Neural cell (in vitro differentiated cells): ENCODE measurements around the gene HOXA4. TPM values are rescaled to one million over a fixed set of nuclear protein-coding genes. Genes with fewer than 3 reads are reported as not detected.

Source experiments
- H2AFZ ChIP-seq: fragments of 200-600, 300-800 bp; sonication (generic), shearing (Covaris generic); 2 replicates; pipeline ENCODE4 v1.6.0; 2014; ENCODE audit warnings: low read depth, mild to moderate bottlenecking, antibody characterized with exemption, low read length, moderate library complexity
- H3F3A ChIP-seq: fragments of 200-600 bp; shearing (Covaris generic); 2 replicates; pipeline ENCODE4 v1.6.1; 2016; ENCODE audit warnings: mild to moderate bottlenecking, moderate library complexity, mixed read lengths, antibody characterized with exemption, low read length; ENCODE audit not compliant: insufficient read depth, poor library complexity, severe bottlenecking
- H3K27ac ChIP-seq: fragments of 200-600, 300-800 bp; sonication (generic), shearing (Covaris generic); 2 replicates; pipeline ENCODE4 v1.5.1; 2014; ENCODE audit warnings: mild to moderate bottlenecking, low read length, moderate library complexity
- H3K27me3 ChIP-seq: fragments of 300-800, 200-600 bp; sonication (generic), shearing (Covaris generic); 2 replicates; pipeline ENCODE4 v1.6.0; 2014; ENCODE audit warnings: mild to moderate bottlenecking, low read depth, low read length, moderate library complexity; ENCODE audit not compliant: insufficient read depth
- H3K36me3 ChIP-seq: fragments of 300-800, 200-600 bp; sonication (generic), shearing (Covaris generic); 2 replicates; pipeline ENCODE4 v1.5.1; 2014; ENCODE audit warnings: mild to moderate bottlenecking, antibody characterized with exemption, low read length, moderate library complexity; ENCODE audit not compliant: insufficient read depth
- H3K4me2 ChIP-seq: fragments of 300-800, 200-600 bp; sonication (generic), shearing (Covaris generic); 2 replicates; pipeline ENCODE4 v1.6.0; 2014; ENCODE audit warnings: mild to moderate bottlenecking, low read length
- H3K4me3 ChIP-seq: fragments of 300-800, 200-600 bp; sonication (generic), shearing (Covaris generic); 2 replicates; pipeline ENCODE4 v1.5.1; 2014; ENCODE audit warnings: mild to moderate bottlenecking, low read length, moderate library complexity
- H3K79me2 ChIP-seq: fragments of 200-600 bp; shearing (Covaris generic); replicated peaks from 2 replicates; pipeline ENCODE4 v1.6.0; 2014; ENCODE audit warnings: mild to moderate bottlenecking, low read length, moderate library complexity; ENCODE audit not compliant: insufficient read depth
- H3K9ac ChIP-seq: fragments of 300-800, 200-600 bp; sonication (generic), shearing (Covaris generic); 2 replicates; pipeline ENCODE4 v1.6.1; 2016; ENCODE audit warnings: mild to moderate bottlenecking, low read length, mixed read lengths
- H3K9me2 ChIP-seq: fragments of 200-600 bp; shearing (Covaris generic); 2 replicates; pipeline ENCODE4 v1.6.1; 2016; ENCODE audit warnings: mild to moderate bottlenecking, low read length, mixed read lengths; ENCODE audit not compliant: insufficient read depth
- H3K9me3 ChIP-seq: fragments of 200-600, 300-800 bp; sonication (generic), shearing (Covaris generic); 2 replicates; pipeline ENCODE4 v1.6.1; 2016; ENCODE audit warnings: mild to moderate bottlenecking, mixed run types, low read length, moderate library complexity, mixed read lengths
- H4K20me1 ChIP-seq: fragments of 200-600 bp; shearing (Covaris generic); 2 replicates; pipeline ENCODE4 v1.6.1; 2016; ENCODE audit warnings: mild to moderate bottlenecking, mixed run types; ENCODE audit not compliant: insufficient read depth
- MXI1 ChIP-seq: fragments of 450-650 bp; conservative IDR thresholded peaks from 2 replicates; pipeline ENCODE4 v1.6.1; 2014; ENCODE audit warnings: antibody characterized with exemption, mild to moderate bottlenecking; ENCODE audit not compliant: poor library complexity, severe bottlenecking
- POLR2AphosphoS5 ChIP-seq: IDR thresholded peaks from 2 replicates; pipeline ENCODE4 v1.6.1; 2012
- polyA plus RNA-seq: library from polyadenylated mRNA; depleted of rRNA; stranded (reverse); fragments of >200 nt; gene quantifications from 2 replicates; pipeline ENCODE4 v1.2.3, GENCODE V29; 2014
- TF ChIP-seq, protein P1 (sequence below): IDR thresholded peaks from 2 replicates; pipeline ENCODE4 v1.6.1; 2012; ENCODE audit warnings: borderline replicate concordance
- TF ChIP-seq, protein P2 (sequence below): fragments of 450-650 bp; IDR thresholded peaks from 2 replicates; pipeline ENCODE4 v1.5.1; 2014; ENCODE audit warnings: antibody characterized with exemption, mild to moderate bottlenecking, moderate library complexity; ENCODE audit not compliant: poor library complexity, severe bottlenecking

HOXA4 gene
- polyA plus RNA-seq, 1 donor from 2014 or later, result not detected

DNA sequence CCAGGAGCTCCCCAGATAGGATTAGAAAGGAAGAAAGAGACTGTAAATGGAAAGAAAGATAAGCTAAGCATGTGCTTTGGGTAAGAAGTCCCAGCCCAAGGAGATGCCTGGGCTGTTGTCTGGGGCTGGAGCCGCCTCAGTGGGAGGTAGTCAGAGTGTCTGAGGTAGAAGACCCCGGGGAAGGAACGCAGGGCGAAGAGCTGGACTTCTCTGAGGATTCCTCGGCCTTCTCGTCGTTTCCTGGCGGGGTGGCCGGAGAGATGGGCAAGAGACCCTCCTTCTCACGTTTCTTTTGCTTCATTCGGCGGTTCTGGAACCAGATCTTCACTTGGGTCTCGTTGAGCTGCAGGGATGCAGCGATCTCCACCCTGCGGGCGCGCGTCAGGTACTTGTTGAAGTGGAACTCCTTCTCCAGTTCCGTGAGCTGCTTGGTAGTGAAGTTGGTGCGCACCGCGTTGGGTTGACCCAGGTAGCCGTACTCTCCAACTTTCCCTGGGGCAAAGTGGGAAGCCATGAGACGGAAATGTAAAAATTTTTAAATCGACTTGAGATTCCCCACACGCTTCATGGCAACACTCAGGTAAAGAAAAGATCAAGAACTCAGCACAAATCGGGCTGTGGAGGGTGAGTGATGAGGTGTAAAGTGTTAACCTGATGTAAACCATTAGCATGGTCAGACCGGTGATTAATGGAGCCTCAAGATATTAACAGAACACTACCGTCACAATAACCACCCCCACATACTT is 36.1 kb downstream of the HOXA4 start:
- H4K20me1 ChIP-seq, result no peaks in the 10 kb centered on the region
- H3K9me2 ChIP-seq, result no peaks in the 10 kb centered on the region
- peaks cover 3% of the 10 kb centered on the region for H3K9me3 ChIP-seq
- no peak overlapping the region for H2AFZ ChIP-seq
- H3F3A ChIP-seq, result no peaks in the 10 kb centered on the region
- H3K4me3 ChIP-seq, result no peak overlapping the region
- TF ChIP-seq, protein P1, sequence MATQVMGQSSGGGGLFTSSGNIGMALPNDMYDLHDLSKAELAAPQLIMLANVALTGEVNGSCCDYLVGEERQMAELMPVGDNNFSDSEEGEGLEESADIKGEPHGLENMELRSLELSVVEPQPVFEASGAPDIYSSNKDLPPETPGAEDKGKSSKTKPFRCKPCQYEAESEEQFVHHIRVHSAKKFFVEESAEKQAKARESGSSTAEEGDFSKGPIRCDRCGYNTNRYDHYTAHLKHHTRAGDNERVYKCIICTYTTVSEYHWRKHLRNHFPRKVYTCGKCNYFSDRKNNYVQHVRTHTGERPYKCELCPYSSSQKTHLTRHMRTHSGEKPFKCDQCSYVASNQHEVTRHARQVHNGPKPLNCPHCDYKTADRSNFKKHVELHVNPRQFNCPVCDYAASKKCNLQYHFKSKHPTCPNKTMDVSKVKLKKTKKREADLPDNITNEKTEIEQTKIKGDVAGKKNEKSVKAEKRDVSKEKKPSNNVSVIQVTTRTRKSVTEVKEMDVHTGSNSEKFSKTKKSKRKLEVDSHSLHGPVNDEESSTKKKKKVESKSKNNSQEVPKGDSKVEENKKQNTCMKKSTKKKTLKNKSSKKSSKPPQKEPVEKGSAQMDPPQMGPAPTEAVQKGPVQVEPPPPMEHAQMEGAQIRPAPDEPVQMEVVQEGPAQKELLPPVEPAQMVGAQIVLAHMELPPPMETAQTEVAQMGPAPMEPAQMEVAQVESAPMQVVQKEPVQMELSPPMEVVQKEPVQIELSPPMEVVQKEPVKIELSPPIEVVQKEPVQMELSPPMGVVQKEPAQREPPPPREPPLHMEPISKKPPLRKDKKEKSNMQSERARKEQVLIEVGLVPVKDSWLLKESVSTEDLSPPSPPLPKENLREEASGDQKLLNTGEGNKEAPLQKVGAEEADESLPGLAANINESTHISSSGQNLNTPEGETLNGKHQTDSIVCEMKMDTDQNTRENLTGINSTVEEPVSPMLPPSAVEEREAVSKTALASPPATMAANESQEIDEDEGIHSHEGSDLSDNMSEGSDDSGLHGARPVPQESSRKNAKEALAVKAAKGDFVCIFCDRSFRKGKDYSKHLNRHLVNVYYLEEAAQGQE, result no peak
- TF ChIP-seq, protein P2, sequence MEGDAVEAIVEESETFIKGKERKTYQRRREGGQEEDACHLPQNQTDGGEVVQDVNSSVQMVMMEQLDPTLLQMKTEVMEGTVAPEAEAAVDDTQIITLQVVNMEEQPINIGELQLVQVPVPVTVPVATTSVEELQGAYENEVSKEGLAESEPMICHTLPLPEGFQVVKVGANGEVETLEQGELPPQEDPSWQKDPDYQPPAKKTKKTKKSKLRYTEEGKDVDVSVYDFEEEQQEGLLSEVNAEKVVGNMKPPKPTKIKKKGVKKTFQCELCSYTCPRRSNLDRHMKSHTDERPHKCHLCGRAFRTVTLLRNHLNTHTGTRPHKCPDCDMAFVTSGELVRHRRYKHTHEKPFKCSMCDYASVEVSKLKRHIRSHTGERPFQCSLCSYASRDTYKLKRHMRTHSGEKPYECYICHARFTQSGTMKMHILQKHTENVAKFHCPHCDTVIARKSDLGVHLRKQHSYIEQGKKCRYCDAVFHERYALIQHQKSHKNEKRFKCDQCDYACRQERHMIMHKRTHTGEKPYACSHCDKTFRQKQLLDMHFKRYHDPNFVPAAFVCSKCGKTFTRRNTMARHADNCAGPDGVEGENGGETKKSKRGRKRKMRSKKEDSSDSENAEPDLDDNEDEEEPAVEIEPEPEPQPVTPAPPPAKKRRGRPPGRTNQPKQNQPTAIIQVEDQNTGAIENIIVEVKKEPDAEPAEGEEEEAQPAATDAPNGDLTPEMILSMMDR, result no peak
- H3K4me2 ChIP-seq, result no peak overlapping the region
- H3K79me2 ChIP-seq, result no peaks in the 10 kb centered on the region
- peaks cover 100% of the 10 kb centered on the region for H3K27me3 ChIP-seq
- no peak overlapping the region for H3K9ac ChIP-seq
- no peaks in the 10 kb centered on the region for H3K36me3 ChIP-seq
- H3K27ac ChIP-seq, result no peak overlapping the region

DNA sequence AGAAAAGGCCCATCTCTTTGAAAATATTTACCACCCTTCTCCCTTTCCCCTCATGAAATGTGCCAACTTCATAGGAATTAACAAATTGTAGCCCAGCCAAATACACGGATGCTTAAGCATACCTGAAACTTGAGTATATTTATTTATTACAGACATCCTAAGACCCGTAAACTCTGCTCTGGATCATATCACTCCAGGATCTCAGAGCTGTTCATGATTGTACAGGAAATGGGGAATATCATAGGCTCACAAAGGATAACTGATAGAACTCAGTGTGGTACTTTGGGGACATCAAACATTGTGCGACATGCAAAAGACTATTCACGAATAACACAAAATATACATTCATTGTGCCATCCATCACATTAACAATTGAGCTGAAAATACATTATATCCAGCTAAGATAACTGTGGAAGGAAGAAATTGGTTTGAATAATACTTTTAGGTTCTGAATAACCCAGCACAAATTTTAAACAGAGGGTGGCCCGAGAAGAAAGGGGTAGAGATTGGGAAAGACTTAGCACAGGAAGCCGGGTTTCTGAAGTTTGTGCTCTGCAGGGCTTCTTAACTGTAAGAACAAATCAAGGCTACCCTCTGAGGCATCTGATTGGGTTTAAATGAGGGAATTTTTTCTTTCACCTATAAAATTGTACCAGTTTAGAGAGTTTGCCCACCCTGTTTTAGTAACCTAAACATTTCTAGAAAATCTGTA is 37.2 kb downstream of the HOXA4 start:
- no peaks in the 10 kb centered on the region for H3K79me2 ChIP-seq
- H3K4me2 ChIP-seq, result no peak overlapping the region
- H3K36me3 ChIP-seq, result no peaks in the 10 kb centered on the region
- no peak overlapping the region for H3K9ac ChIP-seq
- TF ChIP-seq, protein P1, result no peak
- TF ChIP-seq MXI1 (no peak), POLR2AphosphoS5 (no peak)
- TF ChIP-seq, protein P2, result no peak
- H3K27ac ChIP-seq, result no peak overlapping the region
- H3K27me3 ChIP-seq, result peaks cover 100% of the 10 kb centered on the region
- H3F3A ChIP-seq, result no peaks in the 10 kb centered on the region
- no peaks in the 10 kb centered on the region for H4K20me1 ChIP-seq
- no peak overlapping the region for H2AFZ ChIP-seq
- H3K9me2 ChIP-seq, result no peaks in the 10 kb centered on the region
- peaks cover 9% of the 10 kb centered on the region for H3K9me3 ChIP-seq
- no peak overlapping the region for H3K4me3 ChIP-seq
